CD4-positive, alpha-beta T cell treated with Interleukin-17A for 4 hours (primary cell): ENCODE measurements around the gene GRIA1.

ENCODE experiments used
- DNase-seq: peaks from one replicate; pipeline ENCODE4 v3.0.0-alpha.2; 2020; ENCODE audit warnings: mixed read lengths

Gene GRIA1

DNA sequence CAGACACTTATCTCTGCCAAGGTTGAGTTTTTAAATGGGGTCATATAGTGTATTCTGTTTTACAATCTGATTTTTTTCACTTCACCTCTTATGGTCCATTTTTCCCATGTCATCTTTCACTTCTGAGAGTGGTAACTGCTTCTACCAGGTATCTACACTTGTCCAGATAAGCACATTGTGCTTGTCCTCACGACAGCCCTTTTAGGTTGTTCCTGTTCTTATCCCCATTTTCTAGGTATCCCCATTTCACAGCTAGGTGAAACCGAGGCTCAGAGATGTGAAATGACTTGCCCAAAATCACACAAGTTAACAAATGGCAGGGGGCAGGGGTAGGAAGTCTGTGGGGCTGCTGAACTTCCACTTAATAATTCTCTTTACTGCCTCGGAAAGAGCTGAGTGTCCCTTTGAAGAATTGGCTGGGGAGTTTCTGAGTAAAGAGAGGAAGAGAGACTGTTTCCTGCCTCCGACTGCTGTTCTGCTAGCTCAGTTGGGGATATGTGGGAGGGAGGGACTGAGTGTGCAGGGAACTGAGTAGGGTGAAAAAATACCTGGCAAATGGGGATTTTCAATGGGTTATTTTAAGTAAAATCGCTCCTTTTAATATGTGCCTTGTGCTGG lies 255.4 kb downstream of the GRIA1 start:
- DNase-seq, result no peak

DNA sequence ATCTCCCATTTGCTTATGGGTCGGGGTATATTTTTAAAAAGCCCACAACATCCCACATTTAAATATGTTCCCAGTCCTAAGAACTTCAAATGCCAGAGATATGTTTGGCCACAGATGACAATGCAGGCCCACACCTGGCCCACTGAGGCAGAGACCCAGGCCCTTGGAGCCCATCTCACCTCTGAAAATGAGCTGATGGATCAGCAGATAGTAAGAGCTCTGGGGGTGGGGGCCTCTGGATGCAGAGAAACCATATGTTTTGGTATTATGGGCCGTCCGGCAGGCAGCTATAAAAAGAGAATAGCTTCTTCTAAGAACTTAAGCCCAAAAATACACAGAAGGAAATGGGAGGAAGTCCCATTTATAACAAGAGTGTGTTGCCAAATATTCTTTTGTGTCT lies 256.0 kb downstream of the GRIA1 start:
- no peak for DNase-seq

DNA sequence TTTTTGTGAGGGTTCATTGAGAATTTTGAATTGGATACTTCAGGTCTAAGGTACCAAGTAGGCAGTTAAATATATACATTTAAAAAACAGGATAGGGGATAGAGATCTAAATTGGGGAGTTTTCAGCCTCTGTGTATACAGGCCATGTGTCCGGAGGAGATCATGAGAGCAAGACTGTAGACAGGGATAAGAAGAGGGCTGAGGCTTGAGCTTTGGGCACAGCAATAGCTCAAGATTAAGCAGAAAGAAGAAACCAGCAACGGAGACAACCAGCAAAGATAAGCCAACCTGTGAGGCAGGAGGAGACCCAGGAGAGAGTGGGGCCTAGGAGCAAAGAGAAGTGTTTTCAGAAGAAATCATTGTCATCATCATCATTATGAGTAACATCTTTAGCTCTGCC lies 258.4 kb downstream of the GRIA1 start:
- DNase-seq, result no peak

DNA sequence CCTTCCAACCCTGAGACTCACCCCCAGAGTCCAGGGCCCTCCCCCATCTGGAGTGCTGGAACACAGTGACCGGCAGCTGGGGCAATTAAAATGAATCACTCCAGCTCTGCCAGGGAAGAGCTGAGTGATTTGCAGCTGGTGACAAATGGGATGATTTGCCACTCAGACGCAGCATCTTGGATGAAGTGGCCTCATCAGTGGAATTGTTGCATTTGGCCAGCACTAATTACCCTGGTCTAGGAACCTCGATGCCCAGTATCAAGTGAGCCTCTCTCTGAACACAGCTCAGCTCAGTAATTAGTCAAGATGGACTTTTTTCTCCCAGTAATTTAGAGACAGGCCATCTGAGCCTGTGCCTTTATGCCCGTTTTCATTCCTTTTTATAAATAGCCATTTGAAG lies 259.5 kb downstream of the GRIA1 start:
- DNase-seq, result no peak

DNA sequence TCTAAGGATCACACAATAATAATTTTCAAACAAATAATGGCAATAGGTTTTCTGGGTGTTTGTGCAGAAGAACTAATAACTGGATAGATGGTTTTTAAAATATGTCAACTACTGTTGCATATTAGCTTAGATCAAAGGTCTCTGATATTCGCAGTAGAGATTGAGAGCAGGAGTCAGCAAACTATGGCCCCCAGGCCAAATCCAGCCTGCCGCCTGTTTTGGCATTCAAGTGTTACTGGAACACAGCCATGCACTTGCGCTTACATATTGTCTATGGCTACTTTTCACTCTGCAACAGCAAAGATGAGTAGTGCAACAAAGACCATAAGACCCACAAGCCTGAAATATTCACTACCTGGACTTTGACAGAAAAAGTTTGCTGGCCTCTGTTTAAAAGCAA lies 260.8 kb downstream of the GRIA1 start:
- DNase-seq, result no peak

DNA sequence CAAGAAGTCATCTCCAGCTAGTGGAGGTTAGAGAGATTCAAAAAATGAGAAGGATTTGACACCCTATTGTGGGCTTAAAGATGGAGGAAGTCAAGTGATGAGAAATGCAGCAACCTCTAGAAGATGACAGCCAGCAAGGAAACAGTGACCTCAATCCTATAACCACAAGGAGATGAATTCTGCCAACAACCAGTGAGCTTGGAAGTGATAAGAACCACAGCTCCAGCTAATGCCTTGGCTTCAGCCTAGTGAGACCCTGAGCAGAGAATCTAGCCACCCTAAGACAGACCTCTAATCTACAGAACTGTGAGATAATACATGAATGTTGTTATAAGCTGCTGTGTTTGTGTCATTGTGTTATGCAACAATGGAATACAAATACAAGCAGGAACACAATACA lies 262.4 kb downstream of the GRIA1 start:
- no peak for DNase-seq

DNA sequence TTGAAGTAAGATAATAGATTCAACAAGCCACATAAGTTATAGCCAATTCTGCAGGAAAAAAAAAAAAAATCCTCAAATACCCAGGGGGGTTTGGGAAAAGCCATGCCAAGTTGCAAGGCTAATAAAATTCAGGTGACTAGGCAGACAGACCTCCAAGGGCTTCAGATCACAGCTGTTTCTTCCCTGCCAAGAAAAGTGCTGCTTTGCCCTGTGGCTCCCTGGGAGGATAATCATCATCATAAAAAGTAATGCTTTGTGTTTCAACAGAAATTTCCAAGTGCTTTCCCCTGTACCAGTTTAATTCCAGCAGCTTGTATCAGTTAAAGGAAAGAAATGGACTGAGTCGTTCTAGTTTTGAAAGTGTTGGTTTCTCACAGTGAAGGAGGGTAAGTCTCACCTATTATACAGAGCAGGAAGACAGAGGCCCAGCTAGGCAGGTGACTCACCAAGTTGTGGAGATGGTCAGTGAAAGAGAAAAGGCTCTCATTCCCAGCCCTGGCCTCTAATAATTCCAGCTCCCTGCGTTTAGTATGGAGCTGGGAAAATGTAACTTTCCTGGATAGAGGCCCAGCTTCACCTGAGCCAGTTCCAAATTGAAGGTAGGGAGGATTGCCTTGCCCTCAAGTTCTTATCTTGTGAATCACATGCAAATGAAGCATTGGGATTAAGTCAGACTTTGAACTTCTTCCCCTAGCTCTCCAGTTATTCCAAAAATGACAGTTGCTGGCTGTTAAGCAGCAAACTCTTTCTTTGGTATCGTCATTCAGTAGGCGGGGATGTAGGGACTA lies 263.4 kb downstream of the GRIA1 start:
- no peak for DNase-seq

DNA sequence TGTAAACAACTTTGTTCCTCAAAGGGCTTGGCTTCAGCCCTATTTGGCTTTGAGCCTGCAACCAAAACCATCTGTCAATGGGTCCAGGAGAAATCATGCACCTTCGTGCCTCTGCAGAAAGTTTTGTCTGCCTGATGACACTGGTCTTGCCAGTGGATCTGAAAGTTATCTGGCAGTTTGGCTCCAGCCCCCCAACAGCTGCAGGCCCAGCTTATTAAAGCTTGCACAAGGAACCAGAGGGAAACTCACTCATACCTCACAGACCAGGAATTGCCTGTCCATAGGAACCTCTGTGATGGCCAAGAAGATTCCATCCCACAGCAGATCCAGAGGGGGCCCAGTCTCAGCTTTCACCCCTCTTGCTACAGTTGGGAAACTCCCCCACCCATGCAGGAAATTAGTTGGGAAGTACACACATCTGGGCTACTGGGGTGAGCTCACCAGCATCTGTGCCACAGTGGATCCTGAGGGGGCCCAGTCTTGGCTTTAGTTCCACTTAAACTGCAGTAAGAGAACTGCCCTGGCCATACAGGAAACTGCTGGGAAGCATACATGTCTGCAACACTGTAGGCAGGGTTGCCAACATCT lies 265.5 kb downstream of the GRIA1 start:
- DNase-seq, result no peak

DNA sequence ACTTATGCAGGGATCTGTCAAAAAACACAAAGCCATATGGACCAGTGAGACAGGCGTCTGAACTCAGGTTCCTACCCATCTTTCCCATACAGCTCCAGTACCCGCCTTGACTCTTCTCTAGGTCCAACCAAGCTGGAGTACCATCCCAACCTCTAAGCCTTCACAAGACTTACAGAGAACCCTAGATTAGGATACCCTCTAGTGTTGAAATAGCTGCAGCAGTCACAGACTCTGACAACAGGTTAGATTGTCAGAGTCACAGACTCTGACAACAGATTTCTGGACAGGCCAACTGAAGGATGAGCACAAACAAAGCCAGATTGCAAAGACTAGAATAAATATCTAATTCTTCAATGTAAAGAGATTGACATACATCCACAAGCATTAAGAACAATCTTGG lies 266.1 kb downstream of the GRIA1 start:
- no peak for DNase-seq

DNA sequence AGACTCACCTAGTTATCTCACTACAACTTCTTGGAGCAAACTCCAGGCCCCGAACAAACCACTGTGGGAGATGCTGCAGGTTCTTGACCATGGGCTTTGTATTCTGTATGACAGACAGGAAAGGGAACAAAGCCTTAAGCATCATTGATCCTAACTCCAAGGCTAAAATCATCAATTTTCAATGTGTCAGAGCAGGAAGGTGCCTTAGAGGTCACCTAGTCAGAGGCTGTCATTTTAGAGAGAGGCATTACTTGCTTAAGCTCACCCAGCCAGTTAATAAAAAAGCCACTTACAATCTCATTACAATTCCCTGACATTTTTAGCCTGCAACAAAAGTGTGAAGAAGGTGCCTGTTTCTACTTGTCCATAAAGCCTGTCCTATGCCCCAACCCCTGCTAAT lies 275.5 kb downstream of the GRIA1 start:
- no peak for DNase-seq

DNA sequence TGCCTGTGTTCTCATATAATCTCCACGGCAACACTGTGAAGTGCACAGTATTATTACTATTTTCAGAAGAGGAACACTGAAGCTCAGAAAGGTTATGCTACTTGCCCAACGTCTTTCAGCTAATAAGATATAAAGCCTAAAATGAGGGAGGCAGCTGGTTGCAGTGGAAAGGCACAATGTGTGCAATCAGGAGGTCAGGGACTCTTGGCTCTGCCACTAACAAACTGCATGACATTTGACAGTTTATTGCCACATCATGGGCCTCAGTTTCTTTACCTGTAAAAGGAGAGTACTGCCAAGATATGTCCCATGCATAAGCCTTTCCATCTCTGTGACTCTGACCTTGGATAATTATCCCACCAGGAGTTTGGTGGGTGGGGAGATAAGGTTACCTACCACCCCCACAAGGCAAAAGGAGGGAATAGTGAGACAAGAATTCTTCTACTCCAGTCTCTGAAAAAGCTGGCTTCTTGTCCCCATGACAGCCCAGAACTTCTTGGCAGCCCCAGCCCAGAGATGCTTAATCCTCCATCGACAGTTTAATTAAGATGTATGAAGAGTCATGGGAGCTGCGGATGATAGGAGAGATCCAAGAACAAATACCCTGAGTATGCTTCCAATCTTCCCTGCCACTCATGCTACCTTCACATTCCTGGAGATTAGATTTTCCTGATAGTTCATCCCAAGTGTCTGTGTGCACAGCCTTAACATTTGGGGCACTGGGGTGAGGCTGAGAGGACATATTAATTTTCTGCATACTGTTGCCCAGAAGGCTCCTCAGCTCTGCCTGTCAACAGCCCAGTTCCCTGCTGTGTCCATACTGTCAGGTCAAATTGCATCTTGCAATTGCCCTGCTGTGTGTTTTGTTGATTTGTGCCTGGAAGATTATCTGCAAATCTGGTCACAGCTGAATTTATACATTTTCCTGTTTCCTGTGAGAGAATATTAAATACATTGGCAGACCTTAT lies 277.0 kb downstream of the GRIA1 start:
- DNase-seq, result no peak

DNA sequence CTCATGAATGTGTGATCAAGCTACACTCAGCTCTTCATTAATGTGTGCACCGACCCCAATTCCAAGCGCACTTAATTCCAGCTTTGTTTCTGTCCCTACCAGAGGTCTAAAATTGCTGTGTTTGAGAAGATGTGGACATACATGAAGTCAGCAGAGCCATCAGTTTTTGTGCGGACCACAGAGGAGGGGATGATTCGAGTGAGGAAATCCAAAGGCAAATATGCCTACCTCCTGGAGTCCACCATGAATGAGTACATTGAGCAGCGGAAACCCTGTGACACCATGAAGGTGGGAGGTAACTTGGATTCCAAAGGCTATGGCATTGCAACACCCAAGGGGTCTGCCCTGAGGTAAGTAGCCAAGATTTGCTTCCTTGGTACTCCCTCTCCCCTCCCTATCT lies 279.6 kb downstream of the GRIA1 start:
- no peak for DNase-seq

DNA sequence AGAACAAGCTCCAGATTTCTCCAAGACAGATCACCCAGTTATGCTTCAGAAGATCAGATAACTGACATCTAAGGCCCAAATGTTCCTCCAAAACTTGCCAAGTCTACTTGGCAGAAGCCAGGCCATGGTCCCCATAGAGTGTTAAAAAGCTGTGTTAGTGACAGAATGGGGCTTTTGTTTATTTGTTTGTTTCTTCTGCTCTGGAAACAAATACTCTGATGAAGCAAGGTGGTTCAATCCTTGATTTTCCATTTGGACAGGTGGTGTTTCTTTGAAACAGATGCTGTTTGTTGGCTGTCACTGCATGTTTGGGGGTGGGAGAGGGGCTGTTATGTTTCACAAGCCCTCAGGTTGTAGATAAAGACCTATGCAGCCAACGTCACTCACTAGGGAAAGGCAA lies 284.2 kb downstream of the GRIA1 start:
- DNase-seq, result no peak

DNA sequence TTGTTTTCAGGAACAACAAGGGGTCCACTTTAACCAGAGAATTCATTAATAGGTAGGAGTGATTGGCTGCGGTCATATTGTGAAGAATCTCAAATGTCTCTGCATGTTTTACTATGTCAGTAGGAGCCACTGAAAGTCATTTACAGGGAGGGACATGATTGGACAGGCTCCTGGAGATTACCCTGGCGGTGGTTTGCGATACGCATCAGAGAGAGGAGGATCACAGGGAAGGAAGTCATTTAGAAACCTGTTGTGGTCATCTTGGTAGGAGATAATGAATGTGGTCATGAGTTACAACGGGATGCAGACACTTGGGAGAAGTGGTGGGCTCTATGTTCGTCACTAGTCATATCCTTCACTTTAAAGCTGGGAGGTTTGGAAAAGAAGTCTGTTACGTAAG lies 285.5 kb downstream of the GRIA1 start:
- no peak for DNase-seq

DNA sequence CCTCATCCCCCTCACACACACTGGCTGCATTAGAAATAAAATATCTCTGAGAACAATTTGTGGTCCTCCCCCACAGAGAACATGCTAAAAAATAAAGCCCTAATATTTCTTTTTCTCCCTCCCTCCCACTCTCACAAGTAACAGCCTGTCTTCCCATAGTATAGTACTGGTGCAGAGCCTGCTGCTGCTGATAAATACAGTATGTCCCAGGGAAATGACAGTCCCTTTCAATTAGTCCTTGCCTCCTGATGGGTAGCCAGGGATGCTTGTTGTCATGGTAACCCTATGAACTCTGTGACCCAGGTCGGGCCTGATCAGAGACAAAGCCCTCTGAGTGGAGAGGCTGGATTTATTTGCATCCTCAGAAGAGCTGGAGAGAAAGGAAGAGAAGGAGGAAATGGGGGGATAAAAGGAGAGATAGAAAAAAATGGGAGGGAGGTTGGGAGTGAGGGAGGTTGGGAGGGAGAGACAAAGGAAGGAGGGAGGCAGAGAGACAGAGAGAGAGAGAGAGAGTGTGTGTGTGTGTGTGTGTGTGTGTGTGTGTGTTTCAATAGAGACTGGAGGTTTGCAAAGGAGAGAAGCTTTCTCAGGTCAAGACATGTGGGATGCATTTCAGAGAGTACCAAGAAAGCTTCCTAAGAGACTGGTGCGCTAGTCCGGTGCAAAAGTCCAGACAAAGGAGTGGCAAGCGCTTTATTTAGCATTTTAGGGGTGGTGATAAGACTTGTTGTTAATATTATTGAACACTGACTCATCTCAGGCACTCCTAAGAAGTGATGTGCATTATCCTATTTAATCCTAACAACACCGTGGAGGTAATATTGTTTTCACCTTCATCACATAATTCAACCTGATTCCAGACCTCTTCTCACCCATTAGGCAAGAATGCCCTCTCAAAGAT lies 287.5 kb downstream of the GRIA1 start:
- DNase-seq, result no peak

DNA sequence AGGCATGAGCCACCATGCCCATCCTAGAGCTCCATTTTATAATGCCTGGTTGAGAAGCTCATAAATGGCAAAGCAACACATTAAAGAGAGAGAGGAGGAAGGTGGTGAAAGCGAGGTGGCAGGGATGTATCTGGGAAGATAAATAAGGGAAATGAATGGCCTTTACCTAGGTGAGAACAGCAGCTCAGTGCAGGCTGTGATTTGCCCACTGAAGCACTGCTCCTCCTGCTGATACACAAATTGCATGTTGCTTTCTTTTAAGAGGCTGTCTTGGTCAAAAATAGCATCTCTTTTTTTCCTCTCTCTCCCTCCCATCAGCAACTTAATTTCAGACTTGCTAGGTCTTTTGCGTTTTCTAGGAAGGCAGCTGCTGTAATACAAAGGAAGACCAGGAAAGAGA lies 289.4 kb downstream of the GRIA1 start:
- DNase-seq, result no peak

DNA sequence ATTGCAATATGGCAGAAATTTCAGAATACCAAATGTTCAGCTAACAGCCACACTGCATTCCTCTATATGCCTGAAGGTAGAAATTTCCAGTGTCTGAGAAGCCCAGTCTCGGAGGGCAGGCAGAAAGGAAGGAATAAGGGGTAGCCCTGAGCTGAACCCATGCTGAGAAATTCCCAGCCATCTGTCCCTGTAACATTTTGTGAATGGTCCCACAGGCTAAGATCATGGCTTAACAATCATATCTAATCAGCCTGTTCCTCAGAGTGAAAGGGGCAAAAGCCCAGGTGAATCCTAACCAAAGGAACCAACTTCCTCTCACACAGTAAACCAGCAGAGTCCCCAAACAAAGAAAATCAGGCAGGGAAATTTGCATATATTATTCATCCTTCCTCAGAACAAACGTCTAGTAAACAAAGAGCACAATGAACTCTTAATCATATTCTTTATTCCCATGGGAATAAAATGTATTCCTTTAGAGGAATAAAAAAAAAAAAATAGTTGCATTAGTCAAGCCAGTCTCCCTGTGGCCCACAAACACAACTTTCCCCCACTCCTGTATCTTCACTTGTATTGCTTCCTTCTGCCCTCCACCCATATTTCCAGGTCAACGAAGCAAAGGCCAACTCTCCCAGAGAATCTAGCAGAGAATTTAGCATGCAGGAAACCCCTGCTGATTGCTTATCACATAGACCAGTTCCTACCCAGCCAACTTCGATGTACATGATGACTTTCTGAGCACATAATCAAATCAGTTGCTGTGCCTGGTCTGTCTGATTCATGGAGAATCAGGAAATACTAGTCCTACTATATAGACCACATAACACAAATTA lies 290.6 kb downstream of the GRIA1 start:
- DNase-seq, result no peak

DNA sequence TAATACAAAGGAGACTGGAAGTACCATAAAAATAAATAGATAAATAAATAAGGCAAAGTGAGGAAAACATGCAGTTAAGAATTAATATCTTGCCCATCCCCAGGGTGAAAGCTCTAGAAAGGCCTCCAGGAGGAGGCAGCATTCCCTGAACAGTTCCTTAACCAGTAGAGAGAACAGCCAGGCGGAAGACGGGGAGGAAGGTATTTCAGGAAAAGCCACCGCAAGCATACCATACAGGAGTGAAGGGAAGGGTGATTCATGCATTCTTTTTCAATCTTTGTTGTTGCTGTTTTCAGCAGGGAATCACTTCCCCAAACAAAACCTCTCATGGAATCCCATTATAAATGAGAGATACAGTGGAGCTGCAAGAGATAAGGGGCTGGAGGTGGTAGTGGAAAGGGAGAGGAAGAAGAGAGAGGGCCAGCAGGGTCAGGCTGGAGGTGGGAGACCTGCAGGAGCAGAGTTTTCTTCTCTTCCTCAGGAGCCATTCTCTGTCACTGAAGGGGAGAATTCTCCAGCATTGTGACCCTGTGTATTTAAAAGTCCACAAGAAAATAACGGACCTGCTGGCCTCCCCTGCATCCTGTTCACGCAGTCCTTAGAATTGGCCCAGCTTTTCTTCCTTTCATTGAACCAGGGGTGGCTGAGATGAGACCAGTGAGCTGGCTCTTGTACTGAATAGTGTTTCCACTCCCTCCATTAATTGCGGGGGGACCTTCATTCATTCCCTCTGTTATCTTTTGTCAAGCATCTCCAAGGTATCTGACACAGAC lies 292.3 kb downstream of the GRIA1 start:
- no peak for DNase-seq

DNA sequence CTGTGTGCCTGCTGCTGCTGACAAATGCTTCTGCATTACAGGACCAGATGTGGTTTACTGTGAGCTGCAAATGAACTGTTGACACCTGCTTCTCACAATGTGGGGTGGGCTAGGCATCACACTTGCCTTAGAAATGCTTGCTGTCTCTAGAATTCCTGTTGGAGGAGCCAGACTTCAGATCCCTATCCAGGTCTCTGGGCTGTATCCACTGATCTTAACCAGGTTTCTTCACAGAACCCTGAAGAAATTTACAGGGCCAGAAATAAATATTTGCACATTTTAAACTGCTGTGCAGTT lies 292.8 kb downstream of the GRIA1 start:
- DNase-seq, result no peak

DNA sequence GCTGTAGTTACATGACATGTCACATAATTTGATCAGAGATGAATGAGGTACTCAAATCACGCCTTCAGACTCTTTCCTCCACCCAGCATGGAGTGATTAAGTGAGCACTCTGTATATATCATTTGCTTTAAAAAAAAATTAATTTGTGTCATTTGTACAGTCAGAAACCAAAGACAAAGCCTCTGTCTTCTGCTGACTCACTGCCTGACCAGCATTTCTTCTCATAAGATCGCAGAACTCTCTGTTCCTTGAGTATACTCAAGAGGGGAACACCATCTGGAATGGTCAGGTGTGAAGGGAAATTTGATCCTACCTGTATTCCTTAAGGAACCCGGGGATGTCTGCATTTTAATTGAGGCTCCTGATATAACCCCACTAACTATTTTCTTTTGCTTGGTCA lies 293.8 kb downstream of the GRIA1 start:
- no peak for DNase-seq

DNA sequence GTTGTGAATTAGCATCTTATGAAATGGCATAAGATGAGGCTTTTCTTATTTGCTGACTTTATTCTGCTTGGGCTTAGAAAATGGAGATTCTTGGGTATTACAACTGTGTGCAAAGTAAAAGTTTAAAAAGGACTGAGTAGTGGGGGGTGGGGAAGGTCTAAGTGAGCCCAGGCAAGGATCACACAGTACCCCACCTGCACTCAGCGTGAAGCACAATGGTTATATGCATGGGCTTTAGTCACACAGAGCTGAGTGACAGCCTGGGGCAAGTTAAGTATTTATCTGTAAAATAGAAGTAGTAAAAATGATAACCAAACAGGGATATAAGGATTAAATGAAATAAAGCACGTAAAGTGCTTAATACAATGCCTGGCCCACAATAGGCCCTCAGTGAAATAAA lies 300.9 kb downstream of the GRIA1 start:
- DNase-seq, result no peak
